Stimulated activated CD8-positive, alpha-beta memory T cell treated with anti-CD3 and anti-CD28 coated beads, Interleukin-15, amount 100 ng/mL, for 48 hours (primary cell): ENCODE measurements around the gene COPRS.

Source experiments
- DNase-seq, 2 donors: peaks; one replicate each; pipeline ENCODE4 v3.0.0-alpha.2; 2020; ENCODE audit warnings: low read depth in 2 of 2

COPRS gene, protein sequence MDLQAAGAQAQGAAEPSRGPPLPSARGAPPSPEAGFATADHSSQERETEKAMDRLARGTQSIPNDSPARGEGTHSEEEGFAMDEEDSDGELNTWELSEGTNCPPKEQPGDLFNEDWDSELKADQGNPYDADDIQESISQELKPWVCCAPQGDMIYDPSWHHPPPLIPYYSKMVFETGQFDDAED

DNA sequence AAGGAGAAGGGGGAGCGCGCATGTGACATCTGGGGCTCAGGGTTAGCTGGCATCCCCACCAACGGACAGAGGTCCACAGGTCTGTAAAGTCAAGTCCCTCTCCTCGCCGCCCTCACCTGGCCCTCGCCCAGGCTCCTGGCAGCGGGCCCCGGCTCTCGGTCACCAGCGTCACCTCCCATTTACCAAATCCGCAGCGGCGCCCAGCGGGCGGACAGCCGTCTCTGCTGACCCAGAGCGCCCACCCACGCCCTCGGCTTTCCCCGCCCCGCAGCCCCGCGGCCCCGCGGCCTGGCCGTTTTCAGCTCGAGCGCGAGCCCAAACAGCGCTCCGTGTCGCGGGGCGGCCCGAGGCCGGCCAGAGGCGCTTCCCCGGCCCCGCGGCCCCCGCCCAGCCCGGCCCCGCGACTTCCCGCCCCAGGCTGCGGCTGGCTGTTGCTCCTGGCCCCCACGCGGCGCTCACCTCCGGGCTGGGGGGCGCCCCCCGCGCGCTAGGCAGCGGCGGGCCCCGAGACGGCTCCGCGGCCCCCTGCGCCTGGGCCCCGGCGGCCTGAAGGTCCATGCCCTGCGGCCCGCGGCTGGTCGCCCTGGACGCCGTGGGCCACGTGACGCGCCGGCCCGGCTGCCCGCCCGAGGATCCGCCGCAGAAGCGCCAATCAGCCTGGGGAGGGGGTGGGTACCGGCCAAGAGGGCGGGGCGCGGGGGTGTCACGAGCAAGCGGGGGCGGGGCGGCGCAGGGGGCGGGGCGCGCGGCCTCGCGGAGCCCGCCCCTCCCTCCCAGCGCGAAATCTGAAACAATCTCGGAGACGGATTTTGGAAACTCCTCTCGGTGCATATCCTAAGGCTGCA is at the start of gene COPRS:
Gene COPRS (minus strand): TSS at position 603 of the 845 bp plus-strand sequence. CDS start 45 bp downstream, at position 558.
- DNase-seq: peak; percentile 70 to 75

DNA sequence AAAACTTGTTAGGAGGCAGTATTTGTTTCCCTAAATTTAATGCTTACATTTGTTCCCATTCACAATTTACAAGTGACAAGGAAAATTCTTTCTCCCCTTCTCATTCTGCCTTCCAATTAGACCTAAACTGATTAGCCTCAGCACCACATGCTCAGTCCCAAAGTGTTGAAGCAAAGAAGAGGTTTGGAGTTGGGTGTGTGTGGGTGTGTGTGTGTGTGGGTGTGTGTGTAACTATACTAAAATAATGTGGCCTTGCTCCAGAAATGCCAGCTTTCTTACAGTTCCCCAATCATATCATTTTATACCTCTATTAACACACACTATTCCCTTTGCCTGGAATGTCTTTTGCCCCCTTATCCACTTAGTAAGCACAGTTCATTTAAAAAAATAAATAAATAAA is 49.3 kb upstream of the COPRS start:
- DNase-seq: no peak

DNA sequence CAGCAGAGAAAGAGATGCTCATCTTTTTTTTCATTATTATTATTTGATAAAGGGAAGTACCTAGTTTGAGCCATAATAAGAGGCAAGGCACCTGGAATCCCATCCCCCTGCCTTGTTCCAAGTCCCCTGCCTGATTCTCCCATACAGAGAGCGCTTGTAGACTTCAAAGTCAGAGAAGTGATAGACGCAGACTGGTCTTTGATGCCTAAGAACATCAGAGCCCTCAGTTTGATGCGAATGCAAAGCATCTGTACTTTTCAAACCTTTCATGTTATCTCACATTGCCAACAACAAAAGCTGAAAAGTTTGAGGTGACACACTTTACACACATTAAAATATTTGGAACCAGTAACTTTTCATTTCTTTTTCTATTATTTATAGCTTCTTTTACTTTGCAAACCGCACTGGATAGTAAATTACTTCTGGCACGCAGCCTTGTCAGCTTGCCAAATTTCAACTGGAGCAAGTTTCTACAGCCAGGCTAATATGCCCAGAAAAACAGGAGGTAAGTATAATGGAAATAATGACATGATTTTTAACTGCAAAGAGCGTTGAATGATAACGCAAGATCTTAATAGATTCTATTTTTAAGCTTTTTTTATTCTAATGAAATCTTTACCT is 48.4 kb upstream of the COPRS start:
- no peak for DNase-seq

DNA sequence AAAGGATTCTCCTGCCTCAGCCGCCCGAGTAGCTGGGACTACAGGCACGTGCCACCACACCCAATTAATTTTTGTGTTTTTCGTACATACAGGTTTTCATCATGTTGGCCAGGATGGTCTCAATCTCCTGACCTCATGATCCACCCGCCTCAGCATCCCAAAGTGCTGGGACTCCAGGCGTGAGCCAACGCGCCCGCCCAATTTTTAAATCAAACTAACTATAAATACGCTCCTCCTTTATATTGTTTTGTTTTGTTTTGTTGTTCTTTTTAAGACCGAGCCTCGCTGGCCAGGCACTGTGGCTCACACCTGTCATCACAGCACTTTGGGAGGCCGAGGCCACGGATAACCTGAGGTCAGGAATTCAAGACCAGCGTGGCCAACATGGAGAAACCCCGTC is 44.4 kb upstream of the COPRS start:
- DNase-seq: no peak

DNA sequence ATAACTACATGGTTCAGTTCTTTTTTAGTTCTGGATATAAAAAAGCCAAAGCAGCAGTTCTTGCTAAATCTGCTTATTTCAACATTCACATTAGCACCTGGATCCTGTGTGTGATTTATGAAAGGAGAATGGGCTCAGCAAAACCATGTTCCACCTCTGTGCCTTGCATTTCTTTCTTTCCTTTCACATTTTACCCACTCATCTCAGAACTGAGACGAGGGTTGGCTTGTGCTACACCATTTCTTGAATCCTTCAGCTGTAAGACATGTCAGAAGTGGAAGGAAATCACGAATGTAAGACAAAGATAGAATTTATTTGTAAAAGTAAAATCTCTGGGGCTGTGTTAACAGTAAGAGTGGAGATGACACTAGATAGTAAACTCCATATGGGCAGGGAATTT is 43.6 kb upstream of the COPRS start:
- no peak for DNase-seq

DNA sequence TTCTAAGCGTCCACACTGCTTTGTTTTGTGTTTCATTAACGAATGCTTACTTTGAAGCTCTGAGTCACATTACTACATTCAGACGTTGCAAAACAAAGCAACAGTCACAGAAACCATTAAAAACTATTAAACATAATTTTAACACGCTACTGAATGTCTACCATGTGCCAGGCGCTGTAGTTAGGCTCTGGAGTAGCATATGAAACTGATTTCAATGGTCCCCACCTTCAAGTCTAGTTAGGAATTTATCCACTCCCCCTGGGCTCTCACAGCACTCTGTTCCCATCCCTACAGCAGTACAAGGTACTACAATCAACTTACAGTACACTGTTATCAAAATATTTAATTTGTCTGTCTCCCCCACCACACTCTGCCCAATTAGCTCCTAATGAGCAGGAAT is 41.8 kb upstream of the COPRS start:
- DNase-seq: no peak

DNA sequence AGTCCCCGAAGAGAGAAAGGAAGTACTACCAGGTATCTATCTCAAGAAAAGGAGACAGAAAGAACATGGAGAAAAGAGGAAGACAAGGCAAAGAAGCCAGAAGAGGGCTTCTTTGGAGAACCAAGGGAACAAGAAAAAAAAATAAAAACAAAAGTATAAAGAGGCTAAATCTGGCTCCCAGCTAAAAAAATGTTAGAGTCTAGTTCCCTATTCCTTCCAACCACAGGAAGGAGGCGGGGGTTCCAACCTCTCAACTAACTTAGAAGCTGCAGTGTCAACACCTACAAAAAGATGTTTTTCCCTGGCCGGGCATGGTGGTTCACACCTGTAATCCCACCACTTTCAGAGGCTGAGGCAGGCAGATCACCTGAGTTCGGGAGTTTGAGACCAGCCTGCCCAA is 29.1 kb upstream of the COPRS start:
- DNase-seq: no peak

DNA sequence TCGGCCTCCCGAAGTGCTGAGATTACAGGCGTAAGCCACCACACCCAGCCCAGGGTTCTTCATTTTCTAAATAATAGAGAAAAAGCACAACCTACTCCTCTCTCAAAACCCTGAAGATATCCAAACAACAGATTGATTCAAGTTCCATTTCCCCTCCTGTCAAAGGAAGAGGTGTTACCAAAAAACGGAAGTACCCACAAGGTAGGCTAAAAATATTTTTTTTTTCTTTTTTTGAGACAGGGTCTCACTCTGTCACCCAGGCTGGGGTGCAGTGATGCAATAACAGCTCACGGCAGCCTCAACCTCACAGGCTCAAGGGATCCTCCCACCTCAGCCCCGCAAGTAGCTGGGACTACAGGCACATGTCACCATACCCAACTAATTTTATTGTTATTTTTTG is 23.5 kb upstream of the COPRS start:
- DNase-seq: no peak

DNA sequence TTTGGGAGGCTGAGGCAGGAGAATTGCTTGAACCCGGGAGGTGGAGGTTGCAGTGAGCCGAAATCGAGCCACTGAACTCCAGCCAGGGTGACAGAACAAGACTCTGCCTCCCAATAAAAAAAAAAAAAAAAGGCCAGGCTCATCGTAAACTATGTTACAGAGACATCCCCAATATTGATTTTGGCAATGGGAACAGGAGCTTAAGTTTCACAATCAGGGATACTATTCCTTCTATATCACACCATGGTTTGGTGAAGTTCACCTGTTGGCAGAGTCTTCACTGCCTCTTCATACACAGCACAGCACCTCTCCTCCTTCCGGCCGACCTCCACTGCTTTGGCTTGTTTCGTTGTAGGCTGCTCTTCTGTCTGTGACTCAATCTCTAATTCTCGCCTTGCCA is 21.3 kb upstream of the COPRS start:
- no peak for DNase-seq

DNA sequence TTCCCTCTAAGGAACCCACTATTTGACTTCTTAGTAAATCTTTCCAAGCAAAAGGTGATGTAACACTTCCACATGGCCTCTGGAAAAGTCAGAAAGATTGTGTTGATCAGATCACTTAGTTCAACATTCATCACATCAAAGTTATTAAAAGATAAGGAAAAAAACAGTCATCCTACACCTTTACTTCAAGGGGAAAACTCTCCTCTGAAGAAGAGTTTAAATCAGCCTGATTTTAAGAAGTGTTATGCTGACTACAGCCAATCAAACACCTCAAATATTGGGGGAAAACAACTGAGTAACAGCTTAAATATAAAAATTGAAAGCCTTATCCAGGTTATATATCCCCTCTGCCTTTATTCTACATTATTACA is 19.6 kb upstream of the COPRS start:
- no peak for DNase-seq

DNA sequence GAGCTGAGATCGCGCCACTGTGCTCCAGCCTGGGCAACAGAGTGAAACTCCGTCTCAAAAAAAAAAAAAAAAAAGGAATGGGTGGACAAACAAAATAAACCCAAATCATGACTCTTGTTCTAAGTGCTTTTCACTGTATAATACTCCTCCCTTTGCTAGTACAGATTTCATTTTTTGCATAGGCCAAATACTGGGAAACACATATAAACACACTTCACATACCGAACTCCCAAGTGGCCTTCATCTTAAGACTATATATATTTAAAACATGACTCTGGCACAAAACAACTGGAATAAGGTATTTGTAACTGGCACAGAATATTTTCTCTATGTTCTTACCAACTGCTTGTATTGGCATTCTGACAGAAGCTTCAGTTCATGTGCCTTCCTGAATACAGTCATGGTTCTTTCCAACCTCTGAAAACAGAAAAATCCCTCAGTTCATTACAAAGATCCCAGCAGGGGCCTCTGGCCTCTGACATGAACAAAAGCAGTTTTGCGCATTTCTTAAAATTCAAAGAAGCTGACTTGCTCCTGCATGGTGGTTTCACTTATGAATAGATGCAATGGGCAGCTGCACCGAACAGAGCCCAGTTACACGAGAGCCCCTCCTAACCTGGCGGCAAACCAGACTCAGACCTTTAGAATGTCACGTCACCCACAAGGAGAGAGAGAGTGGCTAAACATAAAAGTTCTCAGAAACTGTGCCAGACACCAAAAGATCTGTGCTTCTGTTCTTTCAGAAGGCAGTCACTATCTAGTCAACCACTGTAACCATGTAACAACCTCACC is 19.1 kb upstream of the COPRS start:
- DNase-seq: peak; percentile 28 to 50

DNA sequence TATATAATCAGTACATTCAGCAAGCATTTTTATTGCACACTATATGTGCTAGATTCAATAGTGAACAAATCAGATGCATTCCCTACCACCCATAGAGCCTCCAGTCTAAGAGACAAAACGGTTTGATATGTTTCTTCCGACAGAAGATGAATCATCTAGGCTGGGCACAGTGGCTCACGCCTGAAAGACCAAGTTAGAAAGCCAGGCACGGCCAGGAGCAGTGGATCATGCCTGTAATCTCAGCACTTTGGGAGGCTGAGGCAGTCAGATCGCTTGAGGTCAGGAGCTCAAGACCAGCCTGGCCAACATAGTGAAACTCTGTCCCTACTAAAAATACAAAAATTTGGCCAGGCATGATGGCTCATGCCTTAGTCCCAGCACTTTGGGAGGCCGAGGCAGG is 18.3 kb upstream of the COPRS start:
- no peak for DNase-seq

DNA sequence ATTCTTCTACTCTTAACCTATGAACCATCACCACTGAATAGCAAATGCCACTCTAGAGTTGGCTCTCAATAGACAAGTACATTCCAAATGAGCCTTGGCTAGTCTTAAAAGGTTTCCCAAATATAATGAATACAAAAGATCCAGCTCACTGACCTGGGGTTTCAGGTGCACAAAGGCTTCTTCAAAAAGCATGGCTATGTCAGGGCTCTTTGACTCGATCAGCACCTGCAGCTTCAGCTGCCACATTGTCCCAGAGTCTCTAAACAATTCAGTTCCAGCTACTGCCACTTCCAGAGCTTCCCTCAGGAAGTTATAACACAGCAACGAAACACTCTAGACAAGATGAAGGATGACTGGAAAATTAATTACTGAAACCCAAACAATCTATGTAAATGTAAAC is 16.0 kb upstream of the COPRS start:
- no peak for DNase-seq

DNA sequence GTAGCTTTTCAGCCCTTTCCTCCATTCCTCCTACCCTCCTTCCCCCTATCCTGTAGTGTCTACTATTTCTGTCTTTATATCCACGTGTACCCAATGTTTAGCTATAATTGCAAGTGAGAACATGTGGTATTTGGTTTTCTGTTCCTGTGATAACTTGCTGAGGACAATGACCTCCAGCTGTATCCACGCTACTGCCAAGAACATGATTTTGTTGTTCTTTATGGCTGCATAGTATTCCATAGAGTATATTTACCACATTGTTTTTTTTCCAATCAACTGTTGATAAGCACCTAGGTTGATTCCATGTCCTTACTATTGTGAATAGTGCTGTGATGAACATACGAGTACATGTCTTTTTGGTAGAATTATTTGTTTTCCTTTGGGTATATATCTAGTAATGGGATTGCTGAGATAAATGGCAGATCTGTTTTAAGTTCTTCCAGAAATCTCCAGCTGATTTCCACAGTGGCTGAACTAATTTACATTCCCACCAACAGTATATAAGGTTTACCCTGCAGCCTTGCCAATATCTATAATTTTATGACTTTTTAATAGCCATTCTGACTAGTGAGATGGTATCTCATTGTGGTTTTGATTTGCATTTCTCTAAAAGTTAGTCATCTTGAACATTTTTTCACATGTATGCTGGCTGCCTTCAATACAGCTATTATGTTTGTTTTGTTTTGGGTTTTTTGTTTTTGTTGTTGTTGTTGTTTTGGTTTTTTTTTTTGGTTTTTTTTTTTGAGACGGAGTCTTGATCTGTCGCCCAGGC is 10.9 kb upstream of the COPRS start:
- no peak for DNase-seq

DNA sequence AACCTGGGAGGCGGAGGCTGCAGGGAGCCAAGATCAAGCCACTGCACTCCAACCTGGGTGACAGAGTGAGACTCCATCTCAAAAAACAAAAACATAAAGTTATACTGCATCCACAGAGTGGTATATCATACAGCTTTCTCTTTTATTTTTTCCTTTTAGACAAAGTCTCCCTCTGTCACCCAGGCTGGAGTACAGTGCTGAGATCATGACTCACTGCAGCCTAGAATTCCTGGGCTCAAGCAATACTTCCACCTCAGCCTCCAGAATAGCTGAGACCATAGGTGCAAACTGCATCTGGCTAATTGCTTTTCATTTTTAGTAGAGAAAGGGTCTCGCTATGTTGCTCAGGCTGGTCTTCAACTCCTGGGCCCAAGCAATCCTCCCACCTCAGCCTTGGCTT is 10.0 kb upstream of the COPRS start:
- DNase-seq: no peak

DNA sequence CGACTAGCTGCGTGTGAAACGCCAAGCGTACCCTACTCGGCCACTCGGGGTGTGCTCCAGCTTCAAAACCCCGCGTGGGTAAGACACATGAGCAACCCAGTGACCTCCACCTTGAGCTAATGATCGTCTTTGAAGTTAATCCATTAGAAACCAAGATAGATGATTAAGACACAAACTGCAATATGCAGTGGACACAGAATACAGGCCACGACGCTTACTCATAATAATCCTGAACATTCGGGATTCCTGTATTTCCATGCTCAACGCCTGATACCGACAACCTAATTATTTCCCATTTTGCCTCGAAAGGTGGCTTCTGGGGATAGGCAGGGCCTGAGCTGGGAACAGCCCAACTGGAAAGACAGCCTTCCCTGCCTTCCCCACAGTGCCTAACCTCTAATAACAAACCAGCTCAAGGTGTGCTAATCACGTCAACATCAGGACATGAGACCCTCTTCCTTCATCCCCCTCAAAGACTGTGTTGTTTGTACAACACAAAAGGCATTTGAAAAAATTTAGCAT is 504 bp upstream of the COPRS start:
- no peak for DNase-seq

DNA sequence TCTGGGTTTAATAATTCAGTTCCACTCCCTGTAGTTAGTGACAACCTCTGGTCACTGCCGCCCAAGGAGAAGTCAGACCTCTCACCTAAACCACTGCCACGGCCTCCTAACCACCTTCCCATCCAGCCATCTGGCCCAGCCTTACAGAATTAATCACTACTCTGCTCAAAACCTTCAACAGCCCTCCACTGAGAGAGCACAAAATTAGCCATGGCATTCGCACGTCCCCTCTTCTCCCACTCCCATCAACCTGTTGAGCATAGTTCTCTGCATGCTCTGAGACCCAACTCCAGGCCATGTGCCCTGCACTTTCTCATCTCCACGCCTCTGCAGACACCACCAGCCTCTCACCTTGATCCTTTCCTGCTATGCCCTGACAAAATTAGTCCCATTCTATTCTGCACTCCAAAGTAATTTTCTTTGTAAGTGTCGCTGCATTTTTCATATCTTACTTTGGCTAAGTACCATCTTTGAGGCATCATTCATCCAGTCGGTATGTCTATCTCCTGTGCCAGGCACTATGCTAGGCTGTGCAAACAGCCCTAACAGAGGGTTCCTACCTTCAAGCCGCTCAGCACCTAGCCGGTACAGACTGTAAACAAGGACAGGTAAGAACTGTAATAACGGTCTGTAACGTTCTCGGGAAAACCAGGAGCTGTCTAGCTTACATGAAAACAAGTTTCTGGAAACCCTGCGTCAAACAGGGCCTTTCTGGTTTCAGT is 963 bp downstream of the COPRS start:
- no peak for DNase-seq

DNA sequence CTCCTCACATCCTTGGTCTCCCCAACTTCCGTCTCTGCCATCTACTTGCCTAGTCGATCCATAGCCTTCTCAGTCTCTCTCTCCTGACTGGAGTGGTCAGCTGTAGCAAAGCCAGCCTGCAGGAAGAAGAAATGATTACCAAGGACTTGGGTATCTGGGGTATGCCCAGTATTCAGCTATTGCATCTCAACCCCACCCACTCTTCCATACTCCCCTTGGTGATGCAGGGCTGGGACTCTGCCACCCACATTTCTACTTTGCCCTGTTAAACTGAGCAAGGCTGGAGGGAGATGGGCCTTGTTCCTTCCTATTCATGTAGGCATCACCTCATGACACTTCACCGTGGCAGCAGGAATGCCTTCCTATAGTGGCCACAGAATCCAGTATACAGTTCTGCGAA is 2.3 kb downstream of the COPRS start:
- no peak for DNase-seq

DNA sequence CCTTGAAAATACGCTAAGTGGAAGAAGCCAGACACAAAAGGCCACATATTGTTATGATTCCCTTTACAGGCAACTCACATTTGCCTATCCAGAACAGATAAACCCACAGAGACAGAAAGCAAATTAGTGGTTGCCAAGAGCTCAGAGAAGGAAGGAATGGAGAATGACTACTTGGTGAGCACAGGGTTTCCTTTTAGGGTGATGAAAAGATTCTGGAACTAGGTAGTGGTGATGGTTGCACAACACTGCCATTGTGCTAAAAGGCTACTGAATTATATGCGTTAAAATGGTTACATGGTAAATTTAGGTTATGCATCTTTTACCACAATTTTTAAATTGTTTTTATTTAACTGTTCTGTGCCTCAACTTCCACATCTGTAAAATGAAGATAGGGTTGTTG is 4.4 kb downstream of the COPRS start:
- DNase-seq: no peak

DNA sequence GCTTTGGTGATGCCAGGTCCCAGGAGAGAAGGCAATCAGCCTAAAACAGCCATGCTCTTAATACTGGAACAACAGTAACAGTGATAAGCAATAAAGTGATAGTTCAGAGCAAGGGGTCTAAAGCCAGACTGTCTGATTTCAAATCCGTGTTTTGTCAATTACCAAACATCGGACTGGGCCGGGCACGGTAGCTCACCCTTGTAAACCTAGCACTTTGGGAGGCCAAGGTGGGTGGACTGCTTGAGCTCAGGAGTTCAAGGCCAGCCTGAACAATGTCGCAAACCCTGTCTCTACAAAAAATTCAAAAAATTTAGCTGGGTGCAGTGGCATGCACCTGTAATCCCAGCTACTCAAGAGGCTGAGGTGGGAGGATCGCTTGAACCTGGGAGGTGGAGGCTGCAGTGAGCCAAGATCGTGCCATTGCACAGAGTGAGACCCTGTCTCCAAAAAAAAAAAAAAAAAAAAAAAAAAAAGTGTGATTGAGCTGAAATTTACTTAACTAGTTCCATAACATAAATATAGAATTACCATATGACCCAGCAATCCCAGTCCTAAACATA is 5.1 kb downstream of the COPRS start:
- no peak for DNase-seq
